ENCODE data around the gene GLT8D2. TPM values are rescaled to one million over a fixed set of nuclear protein-coding genes. Genes with fewer than 3 reads are reported as not detected.

Gene GLT8D2
- total and polyA plus RNA-seq, 2 donors (not counting 1 experiment from before 2014, with no cell fraction given): 36.3 to 90.1 TPM

DNA sequence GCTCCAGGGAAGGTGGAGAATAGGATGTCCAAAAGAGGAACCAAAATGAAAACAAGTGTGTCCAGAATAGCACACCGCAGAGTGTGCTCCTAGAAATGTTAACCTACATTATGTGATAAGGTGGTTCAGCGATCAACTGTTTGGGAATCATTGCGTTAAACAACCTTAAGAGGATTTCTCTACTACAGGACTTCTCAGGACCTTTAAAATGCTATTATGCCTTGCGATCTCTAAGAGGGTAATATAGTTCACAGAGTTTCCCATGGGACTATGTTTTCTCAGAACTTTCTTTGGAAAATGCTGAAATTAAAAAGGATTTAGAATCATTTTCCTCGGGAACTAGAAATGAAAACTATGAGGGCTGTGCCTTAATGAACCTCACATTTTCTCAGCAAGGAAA lies 1.8 kb downstream of the GLT8D2 start:
- H3K36me3 ChIP-seq (ENCODE audit: control insufficient read depth, insufficient read depth, low read length): no peaks in the 10 kb centered on the region
- peak overlapping the region; percentile 64 to 71 (median 70) for H3K4me3 ChIP-seq (replicated peaks in 1 of 4; ENCODE audit: control extremely low read depth in 1 of 4, insufficient read depth in 1 of 4, low read depth in 3 of 4, low read length in 4 of 4)
- H4K20me1 ChIP-seq (ENCODE audit: control insufficient read depth, extremely low read depth, insufficient read depth, low read length): no peaks in the 10 kb centered on the region
- H3K27ac ChIP-seq (ENCODE audit: insufficient read depth, low read length): no peak overlapping the region
- H3K9me3 ChIP-seq (ENCODE audit: control insufficient read depth, insufficient read depth, low read depth, low read length): no peaks in the 10 kb centered on the region
- TF ChIP-seq, protein P1, sequence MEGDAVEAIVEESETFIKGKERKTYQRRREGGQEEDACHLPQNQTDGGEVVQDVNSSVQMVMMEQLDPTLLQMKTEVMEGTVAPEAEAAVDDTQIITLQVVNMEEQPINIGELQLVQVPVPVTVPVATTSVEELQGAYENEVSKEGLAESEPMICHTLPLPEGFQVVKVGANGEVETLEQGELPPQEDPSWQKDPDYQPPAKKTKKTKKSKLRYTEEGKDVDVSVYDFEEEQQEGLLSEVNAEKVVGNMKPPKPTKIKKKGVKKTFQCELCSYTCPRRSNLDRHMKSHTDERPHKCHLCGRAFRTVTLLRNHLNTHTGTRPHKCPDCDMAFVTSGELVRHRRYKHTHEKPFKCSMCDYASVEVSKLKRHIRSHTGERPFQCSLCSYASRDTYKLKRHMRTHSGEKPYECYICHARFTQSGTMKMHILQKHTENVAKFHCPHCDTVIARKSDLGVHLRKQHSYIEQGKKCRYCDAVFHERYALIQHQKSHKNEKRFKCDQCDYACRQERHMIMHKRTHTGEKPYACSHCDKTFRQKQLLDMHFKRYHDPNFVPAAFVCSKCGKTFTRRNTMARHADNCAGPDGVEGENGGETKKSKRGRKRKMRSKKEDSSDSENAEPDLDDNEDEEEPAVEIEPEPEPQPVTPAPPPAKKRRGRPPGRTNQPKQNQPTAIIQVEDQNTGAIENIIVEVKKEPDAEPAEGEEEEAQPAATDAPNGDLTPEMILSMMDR (conservative IDR thresholded peaks at IDR 0.05 in 1 of 2, IDR thresholded peaks at IDR 0.05 in 1 of 2; ENCODE audit: low read depth in 1 of 2, low read length in 2 of 2): no peak
- no peak for TF ChIP-seq EZH2 (IDR thresholded peaks at IDR 0.05; ENCODE audit: low read length, missing control alignments)
- H3K4me2 ChIP-seq (ENCODE audit: extremely low read depth, insufficient read depth, low read length): peak overlapping the region; percentile 98
- DNase-seq (ENCODE audit: low read depth in 2 of 2): no peak
- peaks cover 7% of the 10 kb centered on the region for H3K4me1 ChIP-seq (ENCODE audit: control insufficient read depth, extremely low read depth, insufficient read depth, low read length)
- H3K79me2 ChIP-seq (ENCODE audit: control insufficient read depth, insufficient read depth, low read length): peaks cover 5% of the 10 kb centered on the region
- no peak overlapping the region for H2AFZ ChIP-seq (ENCODE audit: low read length)
- H3K9ac ChIP-seq (ENCODE audit: insufficient read depth, low read length): no peak overlapping the region
- H3K27me3 ChIP-seq (ENCODE audit: control insufficient read depth, insufficient read depth, low read length): no peaks in the 10 kb centered on the region

DNA sequence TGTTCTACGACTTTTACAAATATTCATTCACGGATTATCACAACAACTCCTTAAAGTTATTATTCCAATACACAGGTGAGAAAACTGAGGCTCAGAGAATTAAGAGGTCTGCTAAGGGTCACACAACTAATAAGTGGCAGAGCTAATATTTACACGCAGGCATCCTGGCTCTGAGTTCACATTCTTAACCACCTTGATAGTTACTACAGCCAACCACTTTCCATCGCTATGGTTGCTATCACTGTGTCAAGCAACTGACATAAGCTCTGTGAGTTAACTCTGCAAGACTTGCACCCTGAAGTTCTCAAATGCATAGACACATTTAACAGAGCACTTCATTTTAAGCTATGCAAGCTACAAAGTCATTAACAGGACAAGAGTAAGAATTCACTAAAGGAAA lies 3.7 kb downstream of the GLT8D2 start:
- H3K9ac ChIP-seq (ENCODE audit: insufficient read depth, low read length): no peak overlapping the region
- H3K27me3 ChIP-seq (ENCODE audit: control insufficient read depth, insufficient read depth, low read length): no peaks in the 10 kb centered on the region
- no peak overlapping the region for H3K4me2 ChIP-seq (ENCODE audit: extremely low read depth, insufficient read depth, low read length)

DNA sequence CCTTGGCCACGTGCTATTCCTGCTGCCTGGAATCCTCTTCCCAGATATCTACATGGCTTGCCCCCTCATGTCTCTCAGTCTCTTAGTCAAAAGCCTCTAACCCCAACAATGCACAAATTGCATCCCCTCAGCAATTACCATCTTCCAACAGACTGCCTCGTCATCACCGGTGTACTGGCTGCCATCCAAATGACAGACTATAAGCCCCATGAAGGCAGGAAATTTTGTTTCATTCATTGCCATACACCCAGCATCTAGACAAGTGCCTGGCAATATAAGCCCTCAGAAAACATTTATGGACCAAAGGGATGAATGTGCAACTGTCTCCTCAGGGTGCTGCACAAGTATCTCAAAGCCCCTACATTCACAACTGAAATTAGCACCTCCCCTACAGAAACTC lies 5.8 kb downstream of the GLT8D2 start:
- no peak overlapping the region for H3K4me3 ChIP-seq (replicated peaks in 1 of 4; ENCODE audit: control extremely low read depth in 1 of 4, insufficient read depth in 1 of 4, low read depth in 3 of 4, low read length in 4 of 4)
- H4K20me1 ChIP-seq (ENCODE audit: control insufficient read depth, extremely low read depth, insufficient read depth, low read length): no peaks in the 10 kb centered on the region
- H3K27ac ChIP-seq (ENCODE audit: insufficient read depth, low read length): no peak overlapping the region
- DNase-seq (ENCODE audit: low read depth in 2 of 2): no peak
- no peaks in the 10 kb centered on the region for H3K36me3 ChIP-seq (ENCODE audit: control insufficient read depth, insufficient read depth, low read length)
- peaks cover 3% of the 10 kb centered on the region for H3K4me1 ChIP-seq (ENCODE audit: control insufficient read depth, extremely low read depth, insufficient read depth, low read length)
- peaks cover 5% of the 10 kb centered on the region for H3K79me2 ChIP-seq (ENCODE audit: control insufficient read depth, insufficient read depth, low read length)
- no peaks in the 10 kb centered on the region for H3K9me3 ChIP-seq (ENCODE audit: control insufficient read depth, insufficient read depth, low read depth, low read length)
- H3K4me2 ChIP-seq (ENCODE audit: extremely low read depth, insufficient read depth, low read length): no peak overlapping the region
- no peak overlapping the region for H3K9ac ChIP-seq (ENCODE audit: insufficient read depth, low read length)
- no peak for TF ChIP-seq EZH2 (IDR thresholded peaks at IDR 0.05; ENCODE audit: low read length, missing control alignments)
- TF ChIP-seq, protein P1 (conservative IDR thresholded peaks at IDR 0.05 in 1 of 2, IDR thresholded peaks at IDR 0.05 in 1 of 2; ENCODE audit: low read depth in 1 of 2, low read length in 2 of 2): no peak
- H2AFZ ChIP-seq (ENCODE audit: low read length): no peak overlapping the region
- H3K27me3 ChIP-seq (ENCODE audit: control insufficient read depth, insufficient read depth, low read length): no peaks in the 10 kb centered on the region

More for the DNA sequence above, 3.7 kb downstream of the GLT8D2 start:
- Histone ChIP-seq H2AFZ (ENCODE audit: low read length) (no peak overlapping the region), H3K27ac (ENCODE audit: insufficient read depth, low read length) (no peak overlapping the region), H3K4me3 (replicated peaks in 1 of 4; ENCODE audit: control extremely low read depth in 1 of 4, insufficient read depth in 1 of 4, low read depth in 3 of 4, low read length in 4 of 4) (no peak overlapping the region), H3K36me3 (ENCODE audit: control insufficient read depth, insufficient read depth, low read length) (no peaks in the 10 kb centered on the region), H3K4me1 (ENCODE audit: control insufficient read depth, extremely low read depth, insufficient read depth, low read length) (peaks cover 7% of the 10 kb centered on the region), H3K79me2 (ENCODE audit: control insufficient read depth, insufficient read depth, low read length) (peaks cover 5% of the 10 kb centered on the region), H3K9me3 (ENCODE audit: control insufficient read depth, insufficient read depth, low read depth, low read length) (no peaks in the 10 kb centered on the region), H4K20me1 (ENCODE audit: control insufficient read depth, extremely low read depth, insufficient read depth, low read length) (no peaks in the 10 kb centered on the region)
- TF ChIP-seq EZH2 (IDR thresholded peaks at IDR 0.05; ENCODE audit: low read length, missing control alignments): no peak
- TF ChIP-seq, protein P1 (conservative IDR thresholded peaks at IDR 0.05 in 1 of 2, IDR thresholded peaks at IDR 0.05 in 1 of 2; ENCODE audit: low read depth in 1 of 2, low read length in 2 of 2): no peak
- DNase-seq (ENCODE audit: low read depth in 2 of 2): no peak

All from fibroblast of lung (primary cell).